Stimulated activated CD8-positive, alpha-beta memory T cell treated with anti-CD3 and anti-CD28 coated beads, Interleukin-4, amount 100 ng/mL, for 48 hours (primary cell): ENCODE results near the gene CPNE6.
"Not testable (repeated sequence)": the region's sequence is repeated elsewhere in the genome, so short reads cannot be mapped to it uniquely, and the experiment has no call there.

Experiments
- DNase-seq: peaks from one replicate; pipeline ENCODE4 v3.0.0-alpha.2; 2020

CPNE6 gene

GRCh38 chr14:24071144-24071697 is at the start of gene CPNE6:
Gene CPNE6 (plus strand): TSS chr14:24071562. CDS start chr14:24072937, 1,375 bp downstream.
- peak; percentile 68 for DNase-seq

- DNase-seq, result not testable (repeated sequence)
Observed at GRCh38 chr14:24024939-24025418, 46.4 kb upstream of the CPNE6 start.

- DNase-seq, result not testable (repeated sequence)
Observed at GRCh38 chr14:24029687-24030086, 41.7 kb upstream of the CPNE6 start.

GRCh38 chr14:24031331-24031730 is 40.0 kb upstream of the CPNE6 start:
- not testable (repeated sequence) for DNase-seq

GRCh38 chr14:24032727-24033418 is 38.5 kb upstream of the CPNE6 start:
- no peak for DNase-seq

GRCh38 chr14:24035769-24036168 is 35.6 kb upstream of the CPNE6 start:
- not testable (repeated sequence) for DNase-seq

GRCh38 chr14:24036169-24036962 is 35.0 kb upstream of the CPNE6 start:
- peak; percentile 77 for DNase-seq

GRCh38 chr14:24036963-24037657 is 34.3 kb upstream of the CPNE6 start:
- not testable (repeated sequence) for DNase-seq

GRCh38 chr14:24037658-24038037 is 33.7 kb upstream of the CPNE6 start:
- DNase-seq, result no peak

GRCh38 chr14:24038686-24039085 is 32.7 kb upstream of the CPNE6 start:
- DNase-seq, result no peak

- no peak for DNase-seq
Observed at GRCh38 chr14:24040692-24041091, 30.7 kb upstream of the CPNE6 start.

- no peak for DNase-seq
Observed at GRCh38 chr14:24042746-24043145, 28.6 kb upstream of the CPNE6 start.

GRCh38 chr14:24049002-24049401 is 22.4 kb upstream of the CPNE6 start:
- not testable (repeated sequence) for DNase-seq

GRCh38 chr14:24050753-24051152 is 20.6 kb upstream of the CPNE6 start:
- DNase-seq, result not testable (repeated sequence)

GRCh38 chr14:24051176-24051788 is 20.1 kb upstream of the CPNE6 start:
- DNase-seq, result no peak

- peak; percentile 74 for DNase-seq
Observed at GRCh38 chr14:24051789-24052655, 19.3 kb upstream of the CPNE6 start, which contains the start of gene CARMIL3. Gene CARMIL3 (plus strand): TSS chr14:24052009. CDS start chr14:24052154, 145 bp downstream.

GRCh38 chr14:24052656-24053547 is 18.5 kb upstream of the CPNE6 start:
- peak; percentile 75 for DNase-seq

- no peak for DNase-seq
Observed at GRCh38 chr14:24053548-24054323, 17.6 kb upstream of the CPNE6 start.

- DNase-seq, result no peak
Observed at GRCh38 chr14:24054324-24054641, 17.1 kb upstream of the CPNE6 start.

GRCh38 chr14:24054646-24055045 is 16.7 kb upstream of the CPNE6 start:
- no peak for DNase-seq
